HCT116 (cell line): ENCODE data around the gene SLC12A7. TPM values are rescaled to one million over a fixed set of nuclear protein-coding genes. Genes with fewer than 3 reads are reported as not detected.

ENCODE experiments used
- ATAC-seq: fragments of 200-7000 bp; cut with Tn5 transposase; 2 replicates; pipeline ENCODE4 v1.9.1; 2020; ENCODE audit warnings: mild to moderate bottlenecking, moderate library complexity
- BruUV-seq: library from RNA; stranded (reverse); fragments of 400-500 nt; replicated peaks from 2 replicates; lab custom pipeline; 2021; lab: Mats Ljungman, UMichigan
- CTCF ChIA-PET: fragments of 300-600 bp; sonication (Branson Sonifier 250); formaldehyde crosslinking; loops from one replicate; lab custom pipeline; 2021; ENCODE audit warnings: antibody characterized with exemption; lab: Charles Lee
- POLR2A ChIA-PET: fragments of 300-600, 350-600 bp; sonication (Branson Sonifier 250); formaldehyde crosslinking; loops from one replicate; lab custom pipeline; 2021; ENCODE audit warnings: antibody characterized with exemption; lab: Charles Lee
- RAD21 ChIA-PET, 2 experiments: fragments of 300-600 bp; sonication (Branson Sonifier 250); formaldehyde crosslinking; loops; one replicate each; lab custom pipeline; 2023; ENCODE audit warnings: low total read pairs in 2 of 2; ENCODE audit not compliant: uncharacterized antibody in 2 of 2, unreplicated experiment in 2 of 2, low non-redundant PET in 1 of 2; lab: Charles Lee
- DNase-seq: peaks from one replicate; pipeline ENCODE4 v3.0.0-alpha.2; 2010; ENCODE audit warnings: low read depth, low spot score
- H2AFZ ChIP-seq: fragments of 200-600 bp; shearing (Covaris generic), sonication (generic); 2 replicates; pipeline ENCODE4 v1.6.1; 2017; ENCODE audit warnings: low read depth, mixed run types, mixed read lengths, antibody characterized with exemption, low read length; ENCODE audit not compliant: poor library complexity, severe bottlenecking
- H3K27ac ChIP-seq: 2 replicates; pipeline ENCODE4 v1.5.1; 2012; ENCODE audit warnings: low read depth, low read length
- H3K27me3 ChIP-seq: fragments of 200-600 bp; sonication (generic); 2 replicates; pipeline ENCODE4 v1.6.1; 2016; ENCODE audit warnings: mixed run types, low read length, mixed read lengths; ENCODE audit not compliant: insufficient read depth
- H3K36me3 ChIP-seq, 2 experiments: fragments of 200-500 bp in 1 of 2; fragments of 200-600 bp in 1 of 2; sonication (Bioruptor generic) in 1 of 2; sonication (generic) in 1 of 2; 2 replicates each; pipeline versions ENCODE4 v1.5.1 to v1.6.1; 2014 to 2016; ENCODE audit warnings: low read length in 2 of 2, inconsistent platforms in 1 of 2, mixed read lengths in 1 of 2, mixed run types in 1 of 2; ENCODE audit not compliant: insufficient read depth in 2 of 2, control insufficient read depth in 1 of 2
- H3K4me1 ChIP-seq, 2 experiments: fragments of 200-600 bp in 1 of 2; sonication (generic) in 1 of 2; 2 replicates each; pipeline versions ENCODE4 v1.5.1 to v1.6.1; 2012 to 2017; ENCODE audit warnings: low read length in 2 of 2, inconsistent platforms in 1 of 2, mild to moderate bottlenecking in 1 of 2, mixed read lengths in 1 of 2, mixed run types in 1 of 2, moderate library complexity in 1 of 2; ENCODE audit not compliant: insufficient read depth in 2 of 2, control insufficient read depth in 1 of 2
- H3K4me2 ChIP-seq: fragments of 200-600 bp; sonication (generic); 2 replicates; pipeline ENCODE4 v1.6.1; 2017; ENCODE audit warnings: mixed run types, low read length, mixed read lengths
- H3K4me3 ChIP-seq, 2 experiments: fragments of 200-600 bp in 1 of 2; sonication (generic) in 1 of 2; replicated peaks in 1 of 2; 2 replicates each; pipeline ENCODE4 v1.5.1; 2011 to 2016; ENCODE audit warnings: low read length in 2 of 2, control low read depth in 1 of 2, low read depth in 1 of 2, mild to moderate bottlenecking in 1 of 2, mixed read lengths in 1 of 2, mixed run types in 1 of 2
- H3K79me2 ChIP-seq: fragments of 200-600 bp; sonication (generic); 2 replicates; pipeline ENCODE4 v1.6.1; 2017; ENCODE audit warnings: mild to moderate bottlenecking, mixed run types, low read length, moderate library complexity, mixed read lengths; ENCODE audit not compliant: insufficient read depth
- H3K9ac ChIP-seq: fragments of 200-600 bp; sonication (generic); 2 replicates; pipeline ENCODE4 v1.6.1; 2016; ENCODE audit warnings: low read length, mixed read lengths
- H3K9me2 ChIP-seq: fragments of 200-600 bp; sonication (generic), shearing (Covaris generic); 2 replicates; pipeline ENCODE4 v1.6.1; 2017; ENCODE audit warnings: mixed run types, mild to moderate bottlenecking, moderate library complexity; ENCODE audit not compliant: insufficient read depth
- H3K9me3 ChIP-seq, 2 experiments: fragments of 200-500 bp in 1 of 2; fragments of 200-600 bp in 1 of 2; sonication (Bioruptor generic) in 1 of 2; sonication (generic) in 1 of 2; 2 replicates each; pipeline ENCODE4 v1.6.1; 2014 to 2017; ENCODE audit warnings: low read length in 2 of 2, mixed read lengths in 2 of 2, inconsistent platforms in 1 of 2, low read depth in 1 of 2, mild to moderate bottlenecking in 1 of 2, mixed run types in 1 of 2, moderate library complexity in 1 of 2; ENCODE audit not compliant: control insufficient read depth in 1 of 2, insufficient read depth in 1 of 2
- H4K20me1 ChIP-seq: fragments of 200-600 bp; sonication (generic), shearing (Covaris generic); 2 replicates; pipeline ENCODE4 v1.6.1; 2017; ENCODE audit warnings: mixed run types, mild to moderate bottlenecking, moderate library complexity; ENCODE audit not compliant: insufficient read depth
- CEBPB ChIP-seq: IDR thresholded peaks from 2 replicates; pipeline ENCODE4 v1.6.1; 2012; ENCODE audit warnings: low read depth
- EGR1 ChIP-seq: IDR thresholded peaks from 2 replicates; pipeline ENCODE4 v1.6.1; 2012; ENCODE audit warnings: low read depth
- EZH2 ChIP-seq: fragments of 200-600 bp; sonication (generic); IDR thresholded peaks from 2 replicates; pipeline ENCODE4 v1.6.1; 2017; ENCODE audit warnings: antibody characterized with exemption, mixed run types
- POLR2AphosphoS5 ChIP-seq: IDR thresholded peaks from 2 replicates; pipeline ENCODE4 v1.6.1; 2011; ENCODE audit warnings: mild to moderate bottlenecking, low read depth, low read length, moderate library complexity
- RAD21 ChIP-seq: IDR thresholded peaks from 2 replicates; pipeline ENCODE4 v1.6.1; 2012; ENCODE audit warnings: low read depth, mild to moderate bottlenecking
- YY1 ChIP-seq: IDR thresholded peaks from 2 replicates; pipeline ENCODE4 v1.6.1; 2011; ENCODE audit warnings: low read length, low read depth, moderate library complexity, mild to moderate bottlenecking; ENCODE audit not compliant: insufficient replicate concordance; ENCODE audit errors: extremely low read depth
- ZNF274 ChIP-seq: fragments of 200-500 bp; sonication (Bioruptor generic); IDR thresholded peaks from 2 replicates; pipeline ENCODE4 v1.6.1; 2014; ENCODE audit warnings: mild to moderate bottlenecking, low read depth, low read length, inconsistent platforms
- intact Hi-C: fragments of 100-400 bp; cut with micrococcal nuclease; formaldehyde crosslinking; loops from 2 replicates; pipeline ENCODE4 v1.10.0; 2022
- total RNA-seq: library from RNA; stranded (reverse); gene quantifications from one replicate; pipeline ENCODE4 v1.2.1, GENCODE V29; 2021; ENCODE audit not compliant: unreplicated experiment
- TF ChIP-seq, protein P1 (sequence below): IDR thresholded peaks from 2 replicates; pipeline ENCODE4 v1.6.1; 2012
- TF ChIP-seq, protein P2 (sequence below): IDR thresholded peaks from 2 replicates; pipeline ENCODE4 v1.6.1; 2012; ENCODE audit warnings: low read depth

SLC12A7 gene
- total RNA-seq, 1 experiment from 2014 or later = 29.6 TPM

DNA sequence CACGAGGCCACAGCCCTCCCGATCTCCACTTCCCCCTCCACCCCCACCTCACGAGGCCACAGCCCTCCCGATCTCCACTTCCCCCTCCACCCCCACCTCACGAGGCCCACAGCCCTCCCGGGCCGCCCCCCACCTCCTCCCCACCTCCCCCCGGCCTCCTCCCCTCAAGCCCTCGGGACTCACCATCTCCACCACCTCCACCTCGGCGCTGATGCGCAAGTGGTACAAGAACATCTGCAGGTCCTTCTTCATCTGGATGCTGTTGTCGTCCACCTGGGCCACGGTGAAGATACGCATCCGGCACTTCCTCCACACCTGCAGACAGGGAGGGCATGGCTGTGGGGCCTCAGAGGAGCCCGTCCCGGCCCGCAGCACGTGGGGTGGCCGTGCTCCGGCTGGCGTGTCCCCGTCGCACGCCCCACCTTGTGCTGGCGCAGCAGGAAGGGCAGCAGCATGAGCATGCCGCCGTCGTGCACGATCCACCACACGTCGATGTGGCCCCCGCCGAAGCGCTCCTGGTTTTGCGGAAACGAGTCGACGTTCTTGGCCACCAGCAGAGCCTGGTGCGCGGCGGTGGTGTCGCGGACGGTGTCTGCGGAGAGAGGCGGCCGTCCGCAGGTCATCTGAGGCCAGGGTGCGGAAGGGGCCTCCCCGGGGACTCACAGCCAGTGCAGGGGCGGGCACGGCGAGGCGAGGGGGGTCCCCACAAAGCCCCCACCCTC, 48.0 kb downstream of the SLC12A7 start:
- DNase-seq = no peak
- Histone ChIP-seq H3K9me2 (no peaks in the 10 kb centered on the region), H3K4me2 (no peak overlapping the region), H3K9ac (no peak overlapping the region), H3K27me3 (no peaks in the 10 kb centered on the region), H4K20me1 (no peaks in the 10 kb centered on the region), H3K9me3 (no peaks in the 10 kb centered on the region), H3K79me2 (no peaks in the 10 kb centered on the region), H2AFZ (no peak overlapping the region), H3K36me3 (no peaks in the 10 kb centered on the region; a peak in 2 of 4 replicates), H3K4me1 (no peaks in the 10 kb centered on the region), H3K4me3 (no peak overlapping the region), H3K27ac (no peak overlapping the region)
- ATAC-seq = no peak
- no TSS peak for BruUV-seq
- TF ChIP-seq, protein P1, sequence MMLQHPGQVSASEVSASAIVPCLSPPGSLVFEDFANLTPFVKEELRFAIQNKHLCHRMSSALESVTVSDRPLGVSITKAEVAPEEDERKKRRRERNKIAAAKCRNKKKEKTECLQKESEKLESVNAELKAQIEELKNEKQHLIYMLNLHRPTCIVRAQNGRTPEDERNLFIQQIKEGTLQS = no peak
- TF ChIP-seq ZNF274 = no peak
- TF ChIP-seq POLR2AphosphoS5 = no peak
- TF ChIP-seq RAD21 = no peak
- TF ChIP-seq EZH2 = no peak
- TF ChIP-seq CEBPB = no peak
- TF ChIP-seq YY1 = no peak
- ChIA-PET CTCF (no interaction called here), RAD21 (no interaction called here), POLR2A (no interaction called here)
- intact Hi-C loops = no loop called here

DNA sequence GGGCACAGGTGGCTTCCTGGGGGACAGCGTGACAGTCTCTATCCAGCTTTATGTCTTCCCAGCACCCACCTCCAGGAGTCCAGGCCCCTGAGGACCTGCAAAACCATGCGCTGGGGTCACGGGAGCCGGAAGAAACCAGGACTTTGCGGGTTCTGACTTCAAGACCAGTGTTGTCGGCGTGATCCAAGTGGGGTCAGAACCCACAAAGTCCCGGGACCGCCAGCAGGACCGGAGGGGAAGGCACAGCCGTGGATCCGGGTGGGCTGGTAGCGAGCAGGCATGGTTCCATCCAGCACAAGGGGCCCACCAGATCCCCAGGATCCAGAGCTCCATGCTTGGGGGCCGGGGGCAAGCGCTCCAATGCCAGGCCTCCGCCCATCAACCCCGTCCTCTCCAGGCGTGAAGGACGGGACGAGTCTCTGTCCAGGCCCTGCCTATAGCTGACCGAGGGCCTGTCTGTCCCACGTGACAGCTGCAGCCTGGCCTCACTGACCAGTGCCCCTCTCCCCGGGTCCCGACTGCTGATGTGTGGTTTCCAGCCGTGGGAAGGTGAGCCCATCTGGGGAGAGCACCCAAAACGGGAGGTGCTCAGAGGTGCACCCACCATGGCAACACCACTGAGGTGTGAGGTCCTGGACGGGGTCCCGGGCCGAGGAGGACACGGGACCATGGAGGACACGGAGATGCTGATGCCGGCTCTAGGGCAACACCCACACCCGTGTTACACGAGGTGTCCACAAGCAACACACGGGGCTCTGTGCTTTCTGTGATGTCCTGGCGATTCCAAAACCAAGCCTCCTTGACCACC, 48.9 kb downstream of the SLC12A7 start:
- Histone ChIP-seq H3K4me1 (no peaks in the 10 kb centered on the region), H3K9me2 (no peaks in the 10 kb centered on the region), H3K79me2 (no peaks in the 10 kb centered on the region), H3K9me3 (no peaks in the 10 kb centered on the region), H3K36me3 (no peaks in the 10 kb centered on the region; a peak in 2 of 4 replicates), H3K4me3 (no peak overlapping the region), H3K9ac (no peak overlapping the region), H2AFZ (no peak overlapping the region)
- POLR2A ChIA-PET = no interaction called here
- DNase-seq (no peak), ATAC-seq (no peak)
- no TSS peak for BruUV-seq
- CTCF ChIA-PET = no interaction called here
- TF ChIP-seq RAD21 = no peak
- TF ChIP-seq EGR1 = no peak
- TF ChIP-seq, protein P2, sequence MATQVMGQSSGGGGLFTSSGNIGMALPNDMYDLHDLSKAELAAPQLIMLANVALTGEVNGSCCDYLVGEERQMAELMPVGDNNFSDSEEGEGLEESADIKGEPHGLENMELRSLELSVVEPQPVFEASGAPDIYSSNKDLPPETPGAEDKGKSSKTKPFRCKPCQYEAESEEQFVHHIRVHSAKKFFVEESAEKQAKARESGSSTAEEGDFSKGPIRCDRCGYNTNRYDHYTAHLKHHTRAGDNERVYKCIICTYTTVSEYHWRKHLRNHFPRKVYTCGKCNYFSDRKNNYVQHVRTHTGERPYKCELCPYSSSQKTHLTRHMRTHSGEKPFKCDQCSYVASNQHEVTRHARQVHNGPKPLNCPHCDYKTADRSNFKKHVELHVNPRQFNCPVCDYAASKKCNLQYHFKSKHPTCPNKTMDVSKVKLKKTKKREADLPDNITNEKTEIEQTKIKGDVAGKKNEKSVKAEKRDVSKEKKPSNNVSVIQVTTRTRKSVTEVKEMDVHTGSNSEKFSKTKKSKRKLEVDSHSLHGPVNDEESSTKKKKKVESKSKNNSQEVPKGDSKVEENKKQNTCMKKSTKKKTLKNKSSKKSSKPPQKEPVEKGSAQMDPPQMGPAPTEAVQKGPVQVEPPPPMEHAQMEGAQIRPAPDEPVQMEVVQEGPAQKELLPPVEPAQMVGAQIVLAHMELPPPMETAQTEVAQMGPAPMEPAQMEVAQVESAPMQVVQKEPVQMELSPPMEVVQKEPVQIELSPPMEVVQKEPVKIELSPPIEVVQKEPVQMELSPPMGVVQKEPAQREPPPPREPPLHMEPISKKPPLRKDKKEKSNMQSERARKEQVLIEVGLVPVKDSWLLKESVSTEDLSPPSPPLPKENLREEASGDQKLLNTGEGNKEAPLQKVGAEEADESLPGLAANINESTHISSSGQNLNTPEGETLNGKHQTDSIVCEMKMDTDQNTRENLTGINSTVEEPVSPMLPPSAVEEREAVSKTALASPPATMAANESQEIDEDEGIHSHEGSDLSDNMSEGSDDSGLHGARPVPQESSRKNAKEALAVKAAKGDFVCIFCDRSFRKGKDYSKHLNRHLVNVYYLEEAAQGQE = no peak
- no peak for TF ChIP-seq YY1
- TF ChIP-seq, all 23 proteins: peak for 0
- Histone ChIP-seq H3K27me3 (no peaks in the 10 kb centered on the region), H4K20me1 (no peaks in the 10 kb centered on the region), H3K4me2 (no peak overlapping the region), H3K27ac (no peak overlapping the region)
- RAD21 ChIA-PET = no interaction called here
- intact Hi-C loops = no loop called here
